IPS-18c (cell line): Measurements from ENCODE around the gene DMXL2.
"Not testable (repeated sequence)": the region's sequence is repeated elsewhere in the genome, so short reads cannot be mapped to it uniquely, and the experiment has no call there.

Source experiments
- H3K4me3 ChIP-seq: 2 replicates; pipeline ENCODE4 v1.7.0; 2013; ENCODE audit warnings: low read depth, mild to moderate bottlenecking, low read length, moderate library complexity; ENCODE audit not compliant: insufficient read depth
- H3K9me3 ChIP-seq: one replicate; pipeline ENCODE4 v1.6.1; 2013; ENCODE audit warnings: mild to moderate bottlenecking, low read length, moderate library complexity; ENCODE audit not compliant: control insufficient read depth, insufficient read depth

Gene DMXL2

DNA sequence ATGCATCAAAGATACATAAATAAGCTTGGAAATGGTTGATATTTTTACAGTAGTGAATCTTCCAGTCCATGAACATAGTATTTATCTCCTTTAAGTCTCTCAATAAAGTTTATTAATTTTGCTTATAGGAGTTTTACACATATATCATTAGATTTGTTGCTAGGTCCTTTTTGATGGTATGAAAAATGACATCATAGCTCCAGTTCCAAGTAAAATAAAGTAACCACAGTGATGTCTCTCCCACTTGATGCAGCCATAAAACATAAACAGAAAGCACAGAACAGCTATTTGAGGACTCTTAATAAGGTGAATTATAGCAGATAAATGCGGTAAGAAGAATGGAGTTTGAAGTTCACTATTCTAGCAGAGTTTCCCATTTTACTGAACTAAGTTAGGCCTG, 20.8 kb downstream of the DMXL2 start:
- Histone ChIP-seq H3K4me3 (no peak overlapping the region), H3K9me3 (no peaks in the 10 kb centered on the region)

DNA sequence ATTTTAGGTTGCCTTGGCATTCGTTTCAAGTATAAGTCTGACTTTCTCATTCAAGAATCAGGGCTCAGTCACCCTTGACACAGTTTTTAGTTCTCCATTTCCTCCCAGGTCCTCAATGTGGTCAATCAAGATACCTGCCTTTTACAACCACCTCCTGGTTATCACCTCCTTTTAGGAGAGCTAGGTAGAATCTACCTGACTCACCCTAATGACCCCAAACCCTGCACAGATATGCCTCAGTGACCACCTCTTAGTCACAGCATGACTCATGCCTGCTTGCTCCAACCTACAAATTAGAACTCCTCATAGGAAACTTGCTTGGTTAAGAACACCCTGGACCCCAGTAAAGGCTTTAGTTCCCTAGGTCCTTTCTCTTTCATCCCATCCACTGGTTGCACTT, 22.5 kb downstream of the DMXL2 start:
- Histone ChIP-seq H3K9me3 (no peaks in the 10 kb centered on the region), H3K4me3 (no peak overlapping the region)

DNA sequence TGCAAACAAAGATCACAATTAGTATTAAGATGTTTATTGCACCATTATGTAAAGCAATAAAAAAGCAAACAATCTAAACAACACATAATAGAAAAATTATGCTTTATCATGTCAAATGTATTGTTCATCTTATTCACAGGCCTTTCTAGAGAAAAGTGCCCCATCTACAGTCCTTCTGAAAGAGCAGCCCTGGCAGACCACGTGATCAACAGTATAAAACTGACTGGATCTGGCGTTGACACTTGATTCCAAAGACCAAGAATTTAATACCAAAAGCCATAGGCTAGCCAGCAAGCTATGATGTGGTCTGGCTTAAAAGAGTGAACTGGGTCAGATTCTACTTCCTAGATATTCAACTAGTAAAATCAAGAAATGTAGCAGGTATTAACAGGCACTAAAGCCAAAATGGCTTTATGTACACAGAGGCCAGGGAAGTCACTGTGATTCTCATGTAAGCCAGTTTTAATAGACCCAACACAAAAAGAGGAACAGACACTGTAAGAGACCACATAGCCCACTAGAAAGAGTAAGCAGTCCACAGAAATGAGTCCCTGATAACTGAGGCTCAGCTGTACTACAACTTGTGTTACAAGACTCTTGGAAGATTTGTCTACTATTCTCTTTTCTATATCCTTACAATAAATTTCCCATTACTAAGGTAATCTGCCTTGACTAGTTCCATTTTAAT, 32.5 kb downstream of the DMXL2 start:
- peaks cover 6% of the 10 kb centered on the region for H3K9me3 ChIP-seq
- H3K4me3 ChIP-seq, result no peak overlapping the region

DNA sequence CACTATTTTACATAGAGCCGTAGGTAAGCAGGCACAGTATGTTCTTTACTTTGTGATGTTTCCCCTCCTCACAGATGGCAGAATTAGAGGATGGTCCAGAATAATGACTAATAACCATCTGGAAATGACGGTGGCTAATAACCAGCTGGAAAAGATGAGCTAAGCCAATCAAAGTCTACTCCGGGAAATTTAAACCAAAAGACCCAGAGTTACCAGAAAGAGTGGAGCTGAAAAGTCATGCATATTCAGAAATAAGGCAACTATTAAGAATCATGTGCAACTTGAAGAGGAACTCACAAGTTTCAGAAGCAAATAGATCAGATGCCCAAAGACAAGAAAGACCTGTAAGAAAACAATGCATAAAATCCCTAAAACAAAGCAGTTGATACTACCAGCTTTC, 33.6 kb downstream of the DMXL2 start:
- Histone ChIP-seq H3K9me3 (peaks cover 6% of the 10 kb centered on the region), H3K4me3 (no peak overlapping the region)

DNA sequence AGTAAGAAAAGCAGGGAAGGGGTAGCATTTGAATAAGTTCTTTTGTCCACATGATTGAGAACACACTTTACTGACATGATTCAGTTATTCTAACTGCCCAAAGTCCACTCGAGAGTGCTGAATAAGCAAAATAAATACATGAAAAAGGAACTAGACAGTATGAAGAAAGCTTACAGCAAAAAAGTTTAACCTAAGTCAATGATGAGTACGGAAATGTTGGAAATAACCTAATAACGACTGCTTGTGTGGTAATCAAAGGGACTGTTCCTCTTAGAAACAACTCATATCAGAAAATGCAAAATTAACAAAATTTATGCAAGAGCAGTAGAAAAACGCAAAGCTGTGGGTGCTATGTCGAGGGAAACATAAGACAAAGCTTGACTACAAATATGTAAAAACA, 36.6 kb downstream of the DMXL2 start:
- H3K9me3 ChIP-seq, result peaks cover 3% of the 10 kb centered on the region

DNA sequence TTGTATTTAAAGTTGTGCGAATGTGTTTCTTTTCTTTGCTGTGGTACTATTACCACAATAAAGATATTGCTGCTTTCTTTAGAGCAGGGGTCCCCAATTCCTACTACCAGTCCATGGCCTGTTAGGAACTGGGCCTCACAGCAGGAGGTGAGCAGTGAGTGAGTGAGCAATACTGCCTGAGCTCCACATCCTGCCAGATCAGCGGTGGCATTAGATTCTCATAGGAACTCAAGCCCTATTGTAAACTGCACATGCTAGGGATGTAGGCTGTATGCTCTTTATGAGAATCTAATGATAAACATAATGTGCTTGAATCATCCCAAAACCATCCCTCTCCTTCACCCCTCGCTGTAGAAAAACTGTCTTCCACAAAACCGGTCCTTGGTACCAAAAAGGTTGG, 41.6 kb downstream of the DMXL2 start:
- no peak overlapping the region for H3K4me3 ChIP-seq
- H3K9me3 ChIP-seq, result no peaks in the 10 kb centered on the region

More for the DNA sequence above, 36.6 kb downstream of the DMXL2 start:
- no peak overlapping the region for H3K4me3 ChIP-seq

DNA sequence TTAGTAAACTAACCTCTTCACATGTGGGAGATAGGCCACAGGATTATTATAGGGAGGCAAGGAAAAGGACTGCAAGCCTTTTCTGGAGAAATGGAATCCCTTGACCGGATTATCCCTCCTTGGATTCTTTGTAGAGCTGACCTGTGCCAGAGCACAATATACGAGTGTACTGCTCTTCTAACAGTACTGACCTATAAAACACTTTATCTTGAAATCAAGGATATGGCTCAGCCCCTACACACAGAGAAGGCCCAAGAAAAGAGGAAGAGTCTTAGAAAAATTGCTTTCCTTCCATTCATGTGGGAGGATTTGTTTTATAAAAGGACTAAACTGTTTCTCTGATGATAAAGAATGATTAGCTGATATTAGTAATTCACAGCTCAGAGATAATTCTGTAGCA, 42.2 kb downstream of the DMXL2 start:
- no peak overlapping the region for H3K4me3 ChIP-seq

DNA sequence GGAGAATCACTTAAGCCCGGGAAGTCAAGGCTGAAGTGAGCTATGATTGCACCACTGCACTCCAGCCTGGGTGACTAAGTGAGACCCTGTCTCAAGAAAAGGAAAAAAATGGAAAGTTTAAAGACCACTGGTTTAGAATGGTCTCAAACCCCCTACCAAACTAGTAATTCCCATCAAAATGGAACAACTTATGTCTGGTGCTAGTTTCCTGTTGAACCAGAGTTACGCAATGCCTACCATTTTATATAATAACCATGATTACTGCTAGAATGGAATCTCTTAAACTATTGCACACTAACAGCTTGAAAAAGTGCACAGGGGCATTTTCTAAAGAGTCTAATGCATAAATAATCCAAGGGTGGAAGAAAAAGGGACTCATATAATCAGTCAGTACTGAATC, 43.6 kb downstream of the DMXL2 start:
- Histone ChIP-seq H3K9me3 (no peaks in the 10 kb centered on the region), H3K4me3 (no peak overlapping the region)

More for the DNA sequence above, 42.2 kb downstream of the DMXL2 start:
- no peaks in the 10 kb centered on the region for H3K9me3 ChIP-seq

DNA sequence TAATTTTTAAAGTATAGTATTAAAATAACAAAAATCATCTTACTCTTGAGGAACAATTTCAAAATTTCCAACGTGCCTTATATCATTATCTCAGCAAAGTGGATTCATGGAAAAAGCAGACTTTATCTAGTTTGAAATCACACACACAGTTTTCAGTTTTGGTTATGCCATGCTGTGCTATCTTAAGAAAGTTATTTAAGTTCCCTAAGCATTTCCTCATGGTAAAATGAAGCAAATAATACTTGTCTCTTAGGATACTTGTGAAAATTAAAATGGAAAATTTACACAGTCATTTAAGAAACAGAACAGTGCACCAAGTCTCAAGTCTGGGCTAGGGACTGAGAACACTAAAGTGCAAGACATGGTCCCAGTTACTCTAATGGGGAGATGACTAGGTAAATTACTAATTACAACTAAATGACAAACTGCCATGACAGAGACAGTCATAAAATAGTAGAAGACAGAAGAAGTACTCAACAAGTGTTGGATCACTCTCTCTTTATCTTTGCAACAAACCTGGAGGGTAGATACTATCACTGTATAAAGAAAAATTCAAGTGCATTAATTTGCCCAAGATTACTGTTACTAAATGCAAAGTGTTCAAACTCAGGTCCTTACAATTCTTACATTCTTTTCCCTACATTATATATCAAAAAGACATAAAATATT, 44.8 kb downstream of the DMXL2 start:
- H3K4me3 ChIP-seq, result no peak overlapping the region
- H3K9me3 ChIP-seq, result no peaks in the 10 kb centered on the region

DNA sequence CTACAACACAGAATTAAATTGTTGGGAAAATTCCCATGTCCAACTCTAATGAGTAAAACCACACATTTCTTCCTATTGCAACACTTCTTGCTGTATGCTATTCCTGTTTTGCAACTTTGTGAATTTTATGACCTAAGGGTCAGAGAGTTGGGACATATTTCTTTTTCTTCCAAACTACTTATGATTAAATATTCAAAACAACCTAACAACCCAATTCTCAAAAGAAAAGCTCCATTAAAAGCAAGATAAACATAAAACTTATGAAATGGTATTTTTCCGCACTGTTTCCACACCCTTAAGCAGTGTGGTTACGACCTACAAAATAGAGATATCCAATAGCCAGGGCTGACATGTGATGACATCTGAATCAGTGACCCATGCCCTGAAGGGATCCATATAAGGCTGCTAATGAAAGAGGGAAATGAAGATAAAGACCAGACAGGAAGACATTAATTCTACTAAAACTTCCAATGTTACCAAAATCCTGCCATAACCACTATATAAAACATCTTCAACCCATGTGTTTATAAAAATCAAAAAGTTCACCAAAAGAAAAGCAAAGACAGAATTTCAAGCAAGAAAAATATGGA, 45.6 kb downstream of the DMXL2 start:
- Histone ChIP-seq H3K4me3 (no peak overlapping the region), H3K9me3 (no peaks in the 10 kb centered on the region)

DNA sequence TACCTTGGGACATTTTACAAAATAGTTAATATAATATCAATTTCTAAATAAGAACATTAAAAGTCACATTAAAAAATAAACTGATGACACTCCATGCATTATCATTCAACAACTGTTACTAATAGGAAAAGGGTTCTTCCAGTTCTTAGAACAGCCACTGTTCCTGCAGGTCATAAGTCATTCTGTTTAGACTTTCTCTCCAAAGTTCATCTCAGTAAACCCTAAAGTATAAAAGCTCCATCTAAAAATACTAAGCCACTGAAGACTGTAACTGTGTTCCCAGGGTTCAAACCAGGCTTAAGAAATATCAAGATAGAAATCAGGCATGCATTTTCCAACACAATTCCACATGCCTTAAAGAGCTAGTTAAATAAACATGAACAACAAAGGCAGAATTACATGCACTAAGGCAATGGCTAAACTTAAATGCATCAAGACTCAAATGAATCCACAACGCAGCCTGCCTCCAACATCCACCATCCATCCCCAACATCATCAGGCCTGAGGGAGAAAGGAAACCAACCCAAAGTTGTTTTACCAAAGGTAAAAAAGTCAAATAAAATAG, 46.2 kb downstream of the DMXL2 start:
- Histone ChIP-seq H3K9me3 (no peaks in the 10 kb centered on the region), H3K4me3 (no peak overlapping the region)

DNA sequence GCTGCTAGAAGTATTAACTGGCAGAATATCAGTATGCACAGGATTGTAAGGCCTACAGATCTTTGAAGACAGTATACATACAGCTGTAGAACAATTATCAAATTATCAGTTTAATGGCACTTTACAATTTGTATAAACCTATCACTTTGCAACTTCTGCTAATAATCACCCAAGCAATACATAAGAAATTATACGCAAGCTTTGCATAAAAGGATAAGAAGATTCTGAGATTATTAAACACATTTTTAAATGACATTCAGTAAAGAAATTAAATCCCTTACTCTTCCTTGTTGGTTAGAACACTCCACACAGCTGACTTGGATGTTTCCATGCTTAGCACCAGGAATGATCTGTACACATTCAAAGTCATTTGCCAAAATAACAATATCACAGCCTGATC, 46.8 kb downstream of the DMXL2 start:
- Histone ChIP-seq H3K9me3 (no peaks in the 10 kb centered on the region), H3K4me3 (no peak overlapping the region)

DNA sequence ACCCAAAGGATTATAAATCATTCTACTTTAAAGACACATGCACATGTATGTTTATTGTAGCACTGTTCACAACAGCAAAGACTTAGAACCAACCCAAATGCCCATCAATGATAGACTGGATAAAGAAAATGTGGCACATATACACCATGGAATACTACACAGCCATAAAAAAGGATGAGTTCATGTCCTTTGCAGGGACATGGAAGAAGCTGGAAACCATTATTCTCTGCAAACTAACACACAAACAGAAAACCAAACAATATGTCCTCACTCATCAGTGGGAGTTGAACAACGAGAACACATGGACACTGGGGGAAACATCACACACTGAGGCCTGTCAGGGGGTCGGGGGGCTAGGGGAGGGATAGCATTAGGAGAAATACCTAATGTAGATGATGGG, 49.2 kb downstream of the DMXL2 start:
- H3K4me3 ChIP-seq, H3K9me3 ChIP-seq: not testable (repeated sequence)

DNA sequence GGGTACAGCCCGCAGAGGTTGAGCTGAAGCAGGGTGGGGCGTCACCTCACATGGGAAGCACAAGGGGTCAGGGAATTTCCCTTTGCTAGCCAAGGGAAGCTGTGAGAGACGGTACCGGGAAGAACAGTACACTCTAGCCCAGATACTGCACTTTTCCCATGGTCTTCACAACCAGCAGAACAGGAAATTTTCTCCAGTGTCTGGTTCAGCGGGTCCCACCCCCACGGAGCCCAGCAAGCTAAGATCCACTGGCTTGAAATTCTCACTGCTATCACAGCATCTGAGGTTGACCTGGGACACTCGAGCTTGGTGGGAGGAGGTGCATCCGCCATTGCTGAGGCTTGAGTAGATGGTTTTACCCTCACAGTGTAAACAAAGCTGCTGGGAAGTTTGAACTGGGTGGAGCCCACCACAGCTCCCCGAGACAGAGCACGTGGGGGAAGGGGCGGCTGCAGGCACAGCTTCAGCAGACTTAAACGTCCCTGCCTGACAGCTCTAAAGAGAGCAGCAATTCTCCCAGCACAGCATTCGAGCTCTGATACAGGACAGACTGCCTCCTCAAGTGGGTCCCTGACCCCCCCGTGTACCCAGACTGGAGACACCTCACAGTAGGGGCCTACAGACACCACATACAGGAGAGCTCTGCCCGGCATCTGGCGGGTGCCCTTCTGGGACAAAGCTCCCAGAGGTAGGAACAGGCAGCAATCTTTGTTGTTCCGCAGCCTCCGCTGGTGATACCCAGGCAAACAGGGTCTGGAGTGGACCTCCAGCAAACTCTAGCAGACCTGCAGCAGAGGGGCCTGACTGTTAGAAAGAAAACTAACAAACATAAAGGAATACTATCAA, 53.4 kb downstream of the DMXL2 start:
- not testable (repeated sequence) for H3K9me3 ChIP-seq, H3K4me3 ChIP-seq

DNA sequence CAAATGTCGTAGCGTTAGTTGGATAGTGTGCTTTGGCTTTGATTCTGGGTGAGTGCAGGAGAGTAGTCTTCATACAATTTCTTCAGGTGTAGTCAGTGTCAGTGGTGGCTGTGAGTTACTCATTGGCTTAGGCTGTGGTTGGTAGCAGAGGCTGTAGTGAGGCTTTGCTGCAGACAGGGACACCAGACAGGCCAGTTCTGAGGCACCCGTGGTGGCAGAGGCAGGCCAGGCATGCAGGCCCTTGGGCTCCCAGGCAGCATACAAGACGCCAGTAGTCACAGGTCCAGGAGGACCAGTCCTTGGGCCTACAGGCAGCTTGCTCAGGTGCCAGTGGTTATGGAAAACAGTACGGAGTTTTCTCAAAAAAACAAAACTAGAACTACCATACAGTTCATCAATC, 61.3 kb downstream of the DMXL2 start:
- no peaks in the 10 kb centered on the region for H3K9me3 ChIP-seq
- H3K4me3 ChIP-seq, result no peak overlapping the region

DNA sequence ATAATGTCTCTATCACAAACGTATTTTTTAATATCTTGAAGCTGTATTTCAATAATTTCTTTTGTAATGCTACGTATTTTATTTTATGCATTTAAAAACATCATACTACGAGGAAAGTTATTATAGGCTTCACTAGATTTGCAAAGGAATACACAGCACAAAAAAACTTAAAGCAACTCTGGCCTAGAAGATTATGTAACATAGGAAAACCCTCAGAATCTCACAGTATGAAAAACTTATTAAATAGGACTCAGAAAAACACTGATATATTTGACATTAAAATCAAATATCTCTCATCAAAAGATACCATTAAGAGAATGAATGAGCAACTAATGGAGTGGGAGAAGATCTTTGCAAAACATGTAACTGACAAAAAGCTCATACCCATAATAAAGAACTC, 63.7 kb downstream of the DMXL2 start:
- Histone ChIP-seq H3K4me3 (no peak overlapping the region), H3K9me3 (no peaks in the 10 kb centered on the region)

DNA sequence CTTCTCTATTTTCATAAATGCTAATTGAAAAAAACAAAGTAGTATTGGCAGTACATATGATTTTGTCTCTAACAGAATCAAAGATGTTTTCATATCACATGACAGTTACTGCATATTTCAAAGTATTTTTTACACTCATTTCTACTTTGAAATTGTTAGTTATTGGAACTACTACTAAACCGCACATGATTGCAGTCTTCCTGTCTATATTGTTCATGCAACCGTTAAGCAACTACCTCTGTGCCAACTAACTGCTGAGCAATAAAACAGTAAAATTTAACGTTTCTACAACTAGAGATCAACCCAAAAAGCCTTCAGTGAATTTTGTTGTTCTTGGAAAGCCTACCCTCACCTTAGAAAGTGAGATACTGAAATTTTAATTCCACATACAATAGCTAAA, 64.2 kb downstream of the DMXL2 start:
- Histone ChIP-seq H3K4me3 (no peak overlapping the region), H3K9me3 (no peaks in the 10 kb centered on the region)
